AG04449 (cell line): ENCODE measurements around the gene A2M.

ENCODE experiments used
- CTCF ChIA-PET: fragments of 350-600 bp; formaldehyde crosslinking; extraction: SDS; loops from one replicate; lab custom pipeline; 2021; ENCODE audit warnings: antibody characterized with exemption; lab: Yijun Ruan, JAX
- POLR2A ChIA-PET: fragments of 400-600, 350-600 bp; formaldehyde crosslinking; extraction: SDS; loops from one replicate; lab custom pipeline; 2020; ENCODE audit warnings: antibody characterized with exemption, inconsistent platforms; lab: Yijun Ruan, JAX
- DNase-seq: peaks from one replicate; pipeline ENCODE4 v3.0.0-alpha.2; 2010; ENCODE audit warnings: low read depth, low spot score
- H3K4me3 ChIP-seq: 2 replicates; pipeline ENCODE4 v1.5.1; 2011; ENCODE audit warnings: low read depth, mild to moderate bottlenecking, control low read depth, low read length
- CTCF ChIP-seq: IDR thresholded peaks from one replicate; pipeline ENCODE4 v1.5.1; 2011; ENCODE audit warnings: mild to moderate bottlenecking, moderate library complexity, low read length, control low read depth, inconsistent platforms; ENCODE audit not compliant: insufficient read depth; ENCODE audit errors: missing control alignments

The A2M gene

GRCh38 chr12:9133216-9133916 lies 17.6 kb upstream of the A2M start:
- POLR2A ChIA-PET = no interaction called here

GRCh38 chr12:9132008-9132535 lies 16.4 kb upstream of the A2M start:
- ChIA-PET POLR2A (no interaction called here), CTCF (no interaction called here)
- no peak for DNase-seq
- no peak for TF ChIP-seq CTCF
- H3K4me3 ChIP-seq = no peak overlapping the region

More at GRCh38 chr12:9133216-9133916, 17.6 kb upstream of the A2M start:
- no peak for DNase-seq
- no peak overlapping the region for H3K4me3 ChIP-seq
- CTCF ChIA-PET = no interaction called here
- no peak for TF ChIP-seq CTCF

GRCh38 chr12:9130244-9130643 lies 14.5 kb upstream of the A2M start:
- no peak overlapping the region for H3K4me3 ChIP-seq
- ChIA-PET CTCF (no interaction called here), POLR2A (no interaction called here)
- DNase-seq = no peak
- no peak for TF ChIP-seq CTCF

- CTCF ChIA-PET = no interaction called here
- no peak overlapping the region for H3K4me3 ChIP-seq
- no peak for TF ChIP-seq CTCF
- DNase-seq = no peak
- POLR2A ChIA-PET = no interaction called here
Measured at GRCh38 chr12:9127936-9128663, 12.4 kb upstream of the A2M start.

- no peak for DNase-seq
- TF ChIP-seq CTCF = no peak
- H3K4me3 ChIP-seq = no peak overlapping the region
- ChIA-PET CTCF (no interaction called here), POLR2A (no interaction called here)
Measured at GRCh38 chr12:9127484-9127883, 11.8 kb upstream of the A2M start.

GRCh38 chr12:9124383-9125031 lies 8.8 kb upstream of the A2M start:
- ChIA-PET POLR2A (no interaction called here), CTCF (no interaction called here)
- no peak for DNase-seq
- TF ChIP-seq CTCF = no peak
- no peak overlapping the region for H3K4me3 ChIP-seq
